Mucosa of descending colon (tissue), 3 donors: ENCODE results near the gene APBA2. TPM values are rescaled to one million over a fixed set of nuclear protein-coding genes. Genes with fewer than 3 reads are reported as not detected.
"Not testable (repeated sequence)": the region's sequence is repeated elsewhere in the genome, so short reads cannot be mapped to it uniquely, and the experiment has no call there.

ENCODE experiments used
- ATAC-seq: fragments of 200-7000 bp; cut with Tn5 transposase; one replicate; pipeline ENCODE4 v1.9.1; 2020; ENCODE audit warnings: mild to moderate bottlenecking, moderate library complexity
- DNase-seq, 3 donors: peaks; one replicate each; pipeline ENCODE4 v3.0.0-alpha.2; 2020
- H3K36me3 ChIP-seq: fragments of 200-600 bp; one replicate; pipeline ENCODE4 v1.8.0; 2021; ENCODE audit warnings: low read depth, mild to moderate bottlenecking
- H3K4me1 ChIP-seq: fragments of 200-600 bp; one replicate; pipeline ENCODE4 v1.8.0; 2021; ENCODE audit warnings: low read depth, mild to moderate bottlenecking
- H3K4me3 ChIP-seq: fragments of 200-600 bp; one replicate; pipeline ENCODE4 v1.8.0; 2021; ENCODE audit warnings: mild to moderate bottlenecking
- H3K9me3 ChIP-seq: fragments of 200-600 bp; one replicate; pipeline ENCODE4 v1.8.0; 2021; ENCODE audit warnings: mild to moderate bottlenecking
- intact Hi-C, 2 donors: fragments of 100-400 bp; cut with DNase I in 1 of 2; cut with micrococcal nuclease in 1 of 2; formaldehyde crosslinking; loops; one replicate each; pipeline versions ENCODE4 v1.11.0 to v1.11.1; 2022; cut with DNase I, micrococcal nuclease
- total RNA-seq, 3 donors: library from RNA; stranded (reverse); fragmentation: NEBNext Ultra II Directional in 2 of 3; extraction: Animal tissue kit (Norgen Biotek cat#: 25700) in 2 of 3; gene quantifications; one replicate each; pipeline versions ENCODE4 v1.2.1 to v1.2.4, GENCODE V29; 2021 to 2023
- TF ChIP-seq, protein P1 (sequence below): fragments of 200-600 bp; IDR thresholded peaks from one replicate; pipeline ENCODE4 v1.8.0; 2022; ENCODE audit warnings: antibody characterized with exemption, mild to moderate bottlenecking
- donor health status: DM: no; HTN: no; CAD: no; lungs with moderate emphysema.
- donor health status: DM: no; HTN: no; CAD: no.
- donor health status: DM: no; HTN: yes; CAD: no.

The APBA2 gene
- total RNA-seq, 3 donors from 2014 or later, result 0.69 to 2.0 (median 1.2) TPM

DNA sequence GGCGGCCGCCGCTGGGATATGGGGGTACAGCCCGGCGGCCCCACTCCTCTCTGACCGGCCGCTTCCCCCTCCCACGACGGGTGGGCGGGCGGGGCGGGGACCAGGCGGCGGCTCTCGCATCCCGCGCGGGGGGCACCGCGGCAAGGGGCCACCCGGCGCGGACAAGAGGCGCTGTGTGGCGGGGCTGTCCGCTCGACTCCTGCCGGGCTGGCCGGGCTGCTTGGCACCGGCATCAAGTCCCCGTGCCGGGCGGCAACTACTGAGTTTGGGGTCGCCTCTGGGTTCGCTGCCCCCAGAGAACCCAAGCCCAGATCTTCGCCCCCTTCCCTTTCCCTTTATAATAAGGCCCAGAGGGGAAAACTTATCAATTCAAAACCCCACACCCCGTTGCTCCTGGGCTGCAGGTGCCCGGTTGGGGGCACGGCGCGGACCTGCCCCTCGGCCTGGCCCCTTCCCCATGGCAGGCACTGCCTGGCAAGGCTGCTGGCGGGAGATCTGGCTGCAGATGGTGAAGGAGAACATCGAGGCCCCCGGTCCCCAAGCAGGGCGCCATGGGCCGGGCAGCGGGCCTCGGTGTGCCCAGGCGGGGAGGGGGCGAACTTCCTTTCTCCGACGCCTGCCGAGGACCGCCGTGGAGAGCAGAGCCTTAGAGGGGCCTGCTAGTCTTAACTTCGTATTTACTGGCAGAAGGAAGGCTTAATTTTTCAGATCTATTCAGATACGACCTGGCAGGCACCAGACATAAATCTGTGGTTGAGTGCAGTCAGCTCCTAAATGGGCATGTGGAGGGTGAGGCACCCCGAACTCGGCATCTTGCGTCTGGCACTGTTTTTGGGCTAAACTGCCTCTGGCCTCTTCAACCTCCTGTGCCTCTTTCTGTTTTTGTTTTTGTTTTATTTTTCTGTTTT lies 911 bp downstream of the APBA2 start:
- Histone ChIP-seq H3K36me3 (no peaks in the 10 kb centered on the region), H3K4me1 (peaks cover 3% of the 10 kb centered on the region), H3K4me3 (no peak overlapping the region), H3K9me3 (no peaks in the 10 kb centered on the region)
- no peak for DNase-seq
- ATAC-seq, result no peak
- TF ChIP-seq, protein P1, sequence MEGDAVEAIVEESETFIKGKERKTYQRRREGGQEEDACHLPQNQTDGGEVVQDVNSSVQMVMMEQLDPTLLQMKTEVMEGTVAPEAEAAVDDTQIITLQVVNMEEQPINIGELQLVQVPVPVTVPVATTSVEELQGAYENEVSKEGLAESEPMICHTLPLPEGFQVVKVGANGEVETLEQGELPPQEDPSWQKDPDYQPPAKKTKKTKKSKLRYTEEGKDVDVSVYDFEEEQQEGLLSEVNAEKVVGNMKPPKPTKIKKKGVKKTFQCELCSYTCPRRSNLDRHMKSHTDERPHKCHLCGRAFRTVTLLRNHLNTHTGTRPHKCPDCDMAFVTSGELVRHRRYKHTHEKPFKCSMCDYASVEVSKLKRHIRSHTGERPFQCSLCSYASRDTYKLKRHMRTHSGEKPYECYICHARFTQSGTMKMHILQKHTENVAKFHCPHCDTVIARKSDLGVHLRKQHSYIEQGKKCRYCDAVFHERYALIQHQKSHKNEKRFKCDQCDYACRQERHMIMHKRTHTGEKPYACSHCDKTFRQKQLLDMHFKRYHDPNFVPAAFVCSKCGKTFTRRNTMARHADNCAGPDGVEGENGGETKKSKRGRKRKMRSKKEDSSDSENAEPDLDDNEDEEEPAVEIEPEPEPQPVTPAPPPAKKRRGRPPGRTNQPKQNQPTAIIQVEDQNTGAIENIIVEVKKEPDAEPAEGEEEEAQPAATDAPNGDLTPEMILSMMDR, result no peak
- intact Hi-C loops, result no loop called here

DNA sequence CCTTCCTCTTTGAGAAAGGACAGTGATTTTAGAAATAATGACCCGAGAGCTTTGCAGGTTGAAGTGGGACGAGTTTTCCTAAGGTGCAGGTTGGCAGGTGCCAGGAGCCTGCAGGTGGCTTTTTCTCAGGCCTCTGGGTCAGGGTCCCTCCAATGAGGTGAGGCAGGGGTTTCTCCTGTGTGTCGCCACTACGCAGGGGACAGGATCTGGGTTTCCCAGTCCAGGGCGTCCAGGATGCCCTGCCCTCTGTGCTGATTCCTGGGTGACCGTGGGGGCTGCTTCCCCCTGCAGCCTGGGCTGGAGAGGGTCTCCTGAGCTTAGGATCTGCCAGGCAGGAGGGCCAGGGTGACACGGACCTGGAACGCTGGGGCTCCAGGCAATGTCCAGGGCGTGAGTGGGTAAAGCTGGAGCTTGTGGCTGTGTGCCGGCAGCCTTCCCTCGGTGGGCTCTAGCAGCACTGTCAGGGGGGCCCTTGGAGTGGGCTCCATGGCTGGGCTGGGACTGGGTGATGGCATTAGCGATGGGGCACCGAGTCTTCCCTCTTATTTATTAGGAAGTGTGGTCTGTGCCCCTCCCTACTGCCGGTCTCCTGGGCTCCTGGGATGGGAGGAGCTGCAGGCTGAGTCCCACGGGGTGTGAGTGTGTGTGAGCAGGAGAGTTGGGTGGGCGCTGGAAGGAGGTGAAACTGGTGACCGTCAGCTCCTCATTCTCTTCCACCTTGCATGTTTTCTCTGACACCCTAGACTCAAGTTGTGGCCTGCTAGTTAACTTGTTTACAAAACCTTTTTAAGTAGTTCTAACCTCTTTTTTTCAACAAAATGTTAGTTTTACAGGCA lies 1.8 kb downstream of the APBA2 start:
- Histone ChIP-seq H3K4me3 (no peak overlapping the region), H3K9me3 (no peaks in the 10 kb centered on the region), H3K4me1 (peaks cover 3% of the 10 kb centered on the region), H3K36me3 (no peaks in the 10 kb centered on the region)
- no peak for ATAC-seq
- intact Hi-C loops, result no loop called here
- no peak for DNase-seq
- TF ChIP-seq, protein P1, result no peak

DNA sequence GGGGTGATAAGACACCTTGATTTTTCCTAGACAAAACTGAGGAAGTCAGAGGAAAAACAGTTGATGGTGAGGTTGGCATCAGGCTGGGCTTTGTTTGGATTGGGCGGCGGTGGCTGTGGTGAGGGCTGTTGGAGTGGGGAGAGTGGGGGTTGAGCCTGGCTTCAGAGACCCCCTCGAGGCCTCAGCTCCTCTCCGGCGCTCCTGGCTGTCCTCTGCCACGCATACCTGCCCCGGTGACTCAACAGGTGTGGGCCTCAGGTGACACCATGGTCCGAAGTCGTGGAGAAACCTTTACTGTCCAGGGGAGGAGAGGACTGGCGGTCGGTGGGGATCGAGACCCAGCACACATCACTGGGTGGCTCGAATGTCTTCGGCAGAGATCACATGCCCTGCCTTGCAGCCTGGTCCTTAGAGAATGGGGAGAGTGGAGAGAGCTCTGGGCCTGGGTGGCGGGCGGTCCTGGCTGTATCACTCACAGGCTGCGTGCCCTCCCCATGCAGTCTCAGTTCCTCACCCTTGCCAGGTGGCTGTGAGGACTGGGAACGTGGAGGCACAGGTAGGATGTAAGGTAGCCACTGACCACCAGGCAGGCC lies 2.6 kb downstream of the APBA2 start:
- no peak for DNase-seq
- no peak for ATAC-seq
- Histone ChIP-seq H3K9me3 (no peaks in the 10 kb centered on the region), H3K36me3 (no peaks in the 10 kb centered on the region), H3K4me3 (no peak overlapping the region), H3K4me1 (peaks cover 3% of the 10 kb centered on the region)
- intact Hi-C loops, result no loop called here
- TF ChIP-seq, protein P1, result no peak

- TF ChIP-seq, protein P1, result no peak
Observed at GRCh38 chr15:28888900-28889299, 3.1 kb downstream of the APBA2 start.

DNA sequence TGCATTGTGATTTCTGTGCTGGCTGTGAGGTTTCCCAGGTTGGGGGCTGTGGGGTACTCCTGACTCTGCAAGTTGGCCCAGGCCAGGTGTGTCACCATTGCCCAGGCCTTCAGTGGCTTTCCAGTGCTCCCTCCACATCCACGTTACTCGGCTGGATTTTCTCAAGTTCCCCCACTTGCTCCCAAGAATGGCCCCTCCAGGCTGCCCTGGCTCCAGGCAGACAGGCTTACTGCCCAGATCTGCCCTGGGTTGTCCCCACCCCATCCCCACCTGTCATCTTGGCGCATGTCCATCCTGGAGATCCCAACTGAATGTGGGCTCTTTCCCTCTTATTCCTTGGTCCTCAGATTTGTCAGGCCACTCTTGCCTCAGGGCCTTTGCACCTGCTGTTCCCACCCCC lies 3.6 kb downstream of the APBA2 start:
- intact Hi-C loops, result no loop called here
- TF ChIP-seq, protein P1, result no peak

More at GRCh38 chr15:28888900-28889299, 3.1 kb downstream of the APBA2 start:
- no peak for DNase-seq
- intact Hi-C loops, result no loop called here
- H3K9me3 ChIP-seq, result no peaks in the 10 kb centered on the region
- ATAC-seq, result no peak
- peaks cover 3% of the 10 kb centered on the region for H3K4me1 ChIP-seq
- H3K4me3 ChIP-seq, result no peak overlapping the region
- no peaks in the 10 kb centered on the region for H3K36me3 ChIP-seq

DNA sequence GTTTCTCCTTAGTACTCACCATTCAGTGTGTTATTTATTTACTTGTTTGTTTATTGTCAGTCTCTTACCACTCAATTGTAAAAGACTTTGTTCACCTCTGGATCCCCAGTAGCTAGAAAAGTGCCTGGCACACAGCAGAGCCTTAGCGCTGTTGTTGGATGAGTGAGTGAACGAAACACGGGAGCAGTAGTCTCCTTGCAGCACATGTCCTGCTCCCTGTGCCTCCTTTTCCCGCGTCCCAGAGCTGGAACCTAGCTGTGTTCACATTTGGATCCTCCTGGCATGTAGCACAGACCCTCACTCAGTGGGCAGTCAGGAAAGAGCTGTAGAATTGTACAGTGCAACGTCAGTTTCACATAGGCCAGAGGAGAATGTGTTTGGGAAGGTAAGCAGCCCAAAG lies 4.1 kb downstream of the APBA2 start:
- H3K36me3 ChIP-seq, intact Hi-C loops, H3K4me1 ChIP-seq, H3K9me3 ChIP-seq, H3K4me3 ChIP-seq, DNase-seq, ATAC-seq: not testable (repeated sequence)

More for the DNA sequence above, 3.6 kb downstream of the APBA2 start:
- DNase-seq (no peak), ATAC-seq (no peak)
- H3K9me3 ChIP-seq, result no peaks in the 10 kb centered on the region
- H3K4me3 ChIP-seq, result no peak overlapping the region
- peaks cover 3% of the 10 kb centered on the region for H3K4me1 ChIP-seq
- H3K36me3 ChIP-seq, result no peaks in the 10 kb centered on the region

DNA sequence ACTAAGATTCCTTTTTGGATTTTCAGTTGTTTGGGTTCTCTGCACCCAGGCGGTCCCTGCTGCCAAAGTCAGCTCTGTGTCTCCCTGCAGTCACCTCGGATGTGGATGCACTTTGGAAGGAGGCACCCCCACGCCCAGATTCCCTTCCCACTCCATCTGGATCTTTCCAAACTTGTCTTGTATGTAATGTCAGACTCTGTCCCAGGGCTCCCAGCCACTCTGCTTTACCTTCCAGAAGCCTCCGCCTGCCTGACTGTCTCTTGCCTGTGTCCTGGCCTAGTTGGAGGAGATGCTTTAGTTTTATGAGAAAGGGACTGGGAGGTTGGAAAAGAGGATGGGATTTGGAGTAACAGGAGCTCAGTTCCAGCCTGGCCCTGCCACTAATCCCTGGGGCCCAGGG lies 4.5 kb downstream of the APBA2 start:
- H3K4me1 ChIP-seq, DNase-seq, intact Hi-C loops, ATAC-seq, H3K9me3 ChIP-seq, H3K4me3 ChIP-seq, H3K36me3 ChIP-seq: not testable (repeated sequence)
